ENCODE measurements around the gene FKBP14.

The FKBP14 gene

DNA sequence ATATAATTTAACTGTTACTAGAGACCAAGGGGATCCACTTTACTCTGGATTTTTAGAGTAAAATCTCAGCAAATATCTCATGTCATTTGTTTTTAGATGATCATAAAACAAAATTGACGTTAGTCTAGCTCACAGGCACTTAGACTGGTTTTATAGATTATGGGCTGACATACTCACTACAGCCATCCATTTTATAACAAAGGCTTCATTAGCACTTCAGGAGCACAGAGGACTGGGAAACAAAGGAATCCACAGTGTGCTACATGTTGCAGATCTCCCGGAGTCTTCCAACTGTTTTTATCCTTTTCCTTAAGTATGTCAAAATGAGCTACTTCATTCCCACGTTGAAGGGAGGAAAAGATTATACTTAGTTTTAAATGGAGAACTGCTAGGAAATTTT, 21.0 kb downstream of the FKBP14 start:
- Histone ChIP-seq H3K9ac (ENCODE audit: low read length) (no peak overlapping the region), H3K27ac (ENCODE audit: low read depth, low read length) (no peak overlapping the region), H3K36me3 (ENCODE audit: control insufficient read depth, insufficient read depth, low read length) (no peaks in the 10 kb centered on the region), H3K4me1 (ENCODE audit: control insufficient read depth, insufficient read depth, low read length) (no peaks in the 10 kb centered on the region), H3K4me3 (ENCODE audit: low read length) (no peak overlapping the region), H3K27me3 (ENCODE audit: control insufficient read depth, insufficient read depth, low read length) (no peaks in the 10 kb centered on the region)

DNA sequence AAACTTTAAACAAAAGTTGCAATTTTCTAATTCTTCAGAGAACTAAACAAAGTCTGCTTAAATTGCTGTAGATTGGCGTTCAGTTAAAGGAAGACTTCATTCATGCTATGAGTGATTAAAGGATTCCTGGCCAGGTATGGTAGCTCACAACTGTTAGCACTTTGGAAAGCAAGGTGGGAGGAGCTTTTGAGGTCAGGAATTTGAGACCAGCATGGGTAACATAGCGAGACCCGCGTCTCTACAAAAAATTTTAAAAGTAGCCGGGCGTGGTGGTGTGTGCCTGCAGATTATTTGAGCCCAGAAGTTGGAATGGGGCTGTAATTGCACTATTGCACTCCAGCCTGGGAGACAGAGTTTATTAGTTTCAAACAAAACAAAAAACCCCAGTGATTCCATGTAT, 23.4 kb downstream of the FKBP14 start:
- Histone ChIP-seq H3K4me1 (ENCODE audit: control insufficient read depth, insufficient read depth, low read length) (no peaks in the 10 kb centered on the region), H3K27ac (ENCODE audit: low read depth, low read length) (no peak overlapping the region), H3K36me3 (ENCODE audit: control insufficient read depth, insufficient read depth, low read length) (no peaks in the 10 kb centered on the region), H3K4me3 (ENCODE audit: low read length) (no peak overlapping the region), H3K9ac (ENCODE audit: low read length) (no peak overlapping the region), H3K27me3 (ENCODE audit: control insufficient read depth, insufficient read depth, low read length) (no peaks in the 10 kb centered on the region)

DNA sequence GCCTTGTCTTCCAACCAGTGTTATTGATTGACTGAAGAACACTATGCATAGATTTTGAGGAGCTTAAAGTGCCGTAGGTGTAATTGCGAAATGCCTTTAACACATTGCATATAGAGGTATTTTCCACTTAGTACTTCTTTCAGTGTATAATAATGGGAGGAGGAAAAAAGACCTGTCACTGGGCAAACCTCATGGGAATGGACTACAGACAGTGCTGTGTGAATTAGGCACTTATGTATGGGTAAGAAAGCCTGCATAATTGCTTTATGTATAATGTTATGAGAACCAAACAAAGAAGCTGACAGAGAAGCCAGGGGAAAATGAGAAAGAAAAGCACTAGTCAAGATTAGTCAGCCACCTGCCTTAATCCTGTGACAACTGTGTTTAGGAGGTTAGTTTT, 24.5 kb downstream of the FKBP14 start:
- H3K9ac ChIP-seq (ENCODE audit: low read length): no peak overlapping the region
- H3K27me3 ChIP-seq (ENCODE audit: control insufficient read depth, insufficient read depth, low read length): no peaks in the 10 kb centered on the region
- H3K36me3 ChIP-seq (ENCODE audit: control insufficient read depth, insufficient read depth, low read length): no peaks in the 10 kb centered on the region
- H3K4me1 ChIP-seq (ENCODE audit: control insufficient read depth, insufficient read depth, low read length): no peaks in the 10 kb centered on the region
- no peak overlapping the region for H3K27ac ChIP-seq (ENCODE audit: low read depth, low read length)
- no peak overlapping the region for H3K4me3 ChIP-seq (ENCODE audit: low read length)

DNA sequence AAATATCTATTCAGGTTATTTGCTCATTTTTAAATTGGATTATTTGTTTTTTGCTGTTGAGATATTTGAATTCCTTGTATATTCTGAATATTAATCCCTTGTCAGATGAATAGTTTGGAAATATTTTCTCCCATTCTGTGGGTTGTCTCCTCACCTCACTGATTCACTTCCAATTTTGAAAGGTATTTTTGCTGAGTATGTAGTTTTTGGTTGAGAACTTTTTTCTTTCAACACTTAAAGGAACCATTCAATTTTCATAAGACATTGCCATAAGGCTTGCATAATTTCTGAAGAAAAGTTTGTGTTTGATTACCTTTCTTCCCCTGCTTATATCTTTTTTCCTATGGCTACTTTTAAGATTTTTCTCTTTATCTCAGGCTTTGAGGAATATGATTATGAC, 28.0 kb downstream of the FKBP14 start:
- no peak overlapping the region for H3K9ac ChIP-seq (ENCODE audit: low read length)

DNA sequence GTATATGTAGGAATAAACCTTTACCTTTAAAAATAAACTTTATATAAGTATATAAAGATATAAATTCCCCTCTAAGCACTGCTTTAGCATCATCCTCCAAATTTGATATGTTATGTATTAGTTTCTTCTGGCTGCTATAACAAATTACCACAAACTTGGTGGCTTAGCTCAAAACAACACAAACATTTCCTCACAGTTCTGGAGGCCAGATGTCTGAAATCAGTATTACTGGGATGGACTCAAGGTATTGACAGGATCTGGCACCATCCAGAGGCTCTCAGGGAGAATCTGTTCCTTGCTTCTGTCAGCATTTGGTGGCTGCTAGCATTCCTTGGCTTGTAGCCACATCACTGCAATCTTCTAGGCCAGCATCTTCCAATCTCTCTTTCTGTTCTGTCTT, 30.2 kb downstream of the FKBP14 start:
- H3K4me1 ChIP-seq (ENCODE audit: control insufficient read depth, insufficient read depth, low read length): no peaks in the 10 kb centered on the region

More for the DNA sequence above, 28.0 kb downstream of the FKBP14 start:
- H3K27ac ChIP-seq (ENCODE audit: low read depth, low read length): no peak overlapping the region
- H3K27me3 ChIP-seq (ENCODE audit: control insufficient read depth, insufficient read depth, low read length): no peaks in the 10 kb centered on the region
- H3K4me3 ChIP-seq (ENCODE audit: low read length): no peak overlapping the region
- no peaks in the 10 kb centered on the region for H3K36me3 ChIP-seq (ENCODE audit: control insufficient read depth, insufficient read depth, low read length)
- no peaks in the 10 kb centered on the region for H3K4me1 ChIP-seq (ENCODE audit: control insufficient read depth, insufficient read depth, low read length)

DNA sequence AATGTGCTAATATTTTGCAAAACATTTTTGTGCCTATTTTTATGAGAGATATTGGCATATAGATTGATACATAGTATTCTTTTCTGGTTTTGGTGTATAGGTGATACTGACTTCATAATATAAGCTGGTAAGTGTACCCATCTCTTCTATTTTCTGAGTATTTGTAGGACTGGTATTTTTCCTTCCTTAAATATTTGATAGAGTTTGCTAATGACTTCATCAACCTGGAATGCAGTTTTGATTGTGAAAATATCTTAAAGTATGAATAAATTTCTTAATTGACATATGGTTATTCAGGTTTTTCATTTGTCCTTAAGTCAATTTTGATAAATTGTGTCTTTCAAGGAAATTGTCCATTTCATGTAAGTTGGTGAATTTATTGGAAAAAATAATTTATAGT, 30.9 kb downstream of the FKBP14 start:
- H3K9ac ChIP-seq (ENCODE audit: low read length): no peak overlapping the region
- no peaks in the 10 kb centered on the region for H3K4me1 ChIP-seq (ENCODE audit: control insufficient read depth, insufficient read depth, low read length)
- no peak overlapping the region for H3K4me3 ChIP-seq (ENCODE audit: low read length)
- H3K27me3 ChIP-seq (ENCODE audit: control insufficient read depth, insufficient read depth, low read length): no peaks in the 10 kb centered on the region
- H3K36me3 ChIP-seq (ENCODE audit: control insufficient read depth, insufficient read depth, low read length): no peaks in the 10 kb centered on the region
- no peak overlapping the region for H3K27ac ChIP-seq (ENCODE audit: low read depth, low read length)

More for the DNA sequence above, 30.2 kb downstream of the FKBP14 start:
- Histone ChIP-seq H3K4me3 (ENCODE audit: low read length) (no peak overlapping the region), H3K36me3 (ENCODE audit: control insufficient read depth, insufficient read depth, low read length) (no peaks in the 10 kb centered on the region), H3K9ac (ENCODE audit: low read length) (no peak overlapping the region), H3K27me3 (ENCODE audit: control insufficient read depth, insufficient read depth, low read length) (no peaks in the 10 kb centered on the region), H3K27ac (ENCODE audit: low read depth, low read length) (no peak overlapping the region)

DNA sequence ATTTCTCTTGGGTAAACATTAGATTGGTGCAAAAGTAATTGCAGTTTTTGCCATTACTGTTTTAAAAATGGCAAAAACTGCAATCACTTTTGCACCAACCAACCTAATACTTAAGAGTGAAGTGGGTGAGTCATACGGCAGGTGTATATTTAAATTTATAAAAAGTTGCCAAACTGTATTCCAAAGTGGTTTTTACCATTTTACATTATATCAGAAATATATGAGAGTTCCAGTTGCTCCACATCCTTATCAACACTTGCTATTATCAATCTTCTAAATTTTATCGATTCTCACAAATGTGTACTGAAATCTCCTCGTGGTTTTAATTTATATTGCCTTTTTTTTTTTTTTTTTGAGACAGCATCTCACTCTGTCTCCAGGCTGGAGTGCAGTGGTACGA, 33.4 kb downstream of the FKBP14 start:
- Histone ChIP-seq H3K27ac (ENCODE audit: low read depth, low read length) (no peak overlapping the region), H3K4me3 (ENCODE audit: low read length) (no peak overlapping the region), H3K27me3 (ENCODE audit: control insufficient read depth, insufficient read depth, low read length) (no peaks in the 10 kb centered on the region), H3K4me1 (ENCODE audit: control insufficient read depth, insufficient read depth, low read length) (peaks cover 3% of the 10 kb centered on the region), H3K36me3 (ENCODE audit: control insufficient read depth, insufficient read depth, low read length) (no peaks in the 10 kb centered on the region), H3K9ac (ENCODE audit: low read length) (no peak overlapping the region)

DNA sequence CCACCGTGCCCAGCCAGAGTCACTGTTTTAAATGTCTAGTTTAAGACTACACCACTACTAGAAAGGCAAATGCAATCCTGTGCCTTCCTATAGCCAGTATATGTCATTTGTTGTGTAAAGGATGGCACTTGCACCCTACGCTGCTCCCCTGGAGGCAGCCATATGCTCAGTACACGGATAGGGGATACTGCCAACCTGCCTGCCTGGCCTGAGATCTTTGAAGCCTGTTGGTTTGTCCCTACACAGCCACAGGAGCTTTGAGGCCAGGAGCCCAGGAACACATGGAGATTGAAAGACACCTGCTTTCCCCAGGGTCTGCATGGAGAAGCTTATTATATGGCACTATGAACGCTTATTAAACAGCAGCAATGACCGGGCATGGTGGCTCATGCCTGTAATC, 34.6 kb downstream of the FKBP14 start:
- H3K36me3 ChIP-seq (ENCODE audit: control insufficient read depth, insufficient read depth, low read length): no peaks in the 10 kb centered on the region
- H3K27ac ChIP-seq (ENCODE audit: low read depth, low read length): no peak overlapping the region
- H3K27me3 ChIP-seq (ENCODE audit: control insufficient read depth, insufficient read depth, low read length): no peaks in the 10 kb centered on the region
- peaks cover 3% of the 10 kb centered on the region for H3K4me1 ChIP-seq (ENCODE audit: control insufficient read depth, insufficient read depth, low read length)
- no peak overlapping the region for H3K4me3 ChIP-seq (ENCODE audit: low read length)
- no peak overlapping the region for H3K9ac ChIP-seq (ENCODE audit: low read length)

DNA sequence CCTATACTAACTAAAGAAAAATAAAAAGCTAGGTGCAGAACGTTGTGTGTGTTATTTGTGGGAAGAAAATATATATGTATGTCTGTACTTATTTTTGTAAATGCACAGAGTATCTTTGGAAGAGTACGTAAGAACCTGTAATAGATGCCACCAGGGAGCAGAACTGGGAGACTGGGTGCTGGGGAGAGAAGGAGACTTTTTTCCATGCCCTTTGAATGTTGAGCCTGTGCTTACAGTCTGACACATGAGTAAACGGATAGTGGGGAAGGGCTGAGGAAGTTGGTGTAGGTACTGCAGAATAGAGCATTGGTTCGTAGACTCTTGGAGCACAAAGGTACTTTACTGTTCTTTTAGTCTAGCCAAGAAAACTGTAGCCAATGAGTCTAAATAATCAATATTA, 35.6 kb downstream of the FKBP14 start:
- no peaks in the 10 kb centered on the region for H3K27me3 ChIP-seq (ENCODE audit: control insufficient read depth, insufficient read depth, low read length)
- H3K4me3 ChIP-seq (ENCODE audit: low read length): no peak overlapping the region
- no peak overlapping the region for H3K27ac ChIP-seq (ENCODE audit: low read depth, low read length)
- no peaks in the 10 kb centered on the region for H3K36me3 ChIP-seq (ENCODE audit: control insufficient read depth, insufficient read depth, low read length)
- H3K9ac ChIP-seq (ENCODE audit: low read length): no peak overlapping the region
- peaks cover 3% of the 10 kb centered on the region for H3K4me1 ChIP-seq (ENCODE audit: control insufficient read depth, insufficient read depth, low read length)

DNA sequence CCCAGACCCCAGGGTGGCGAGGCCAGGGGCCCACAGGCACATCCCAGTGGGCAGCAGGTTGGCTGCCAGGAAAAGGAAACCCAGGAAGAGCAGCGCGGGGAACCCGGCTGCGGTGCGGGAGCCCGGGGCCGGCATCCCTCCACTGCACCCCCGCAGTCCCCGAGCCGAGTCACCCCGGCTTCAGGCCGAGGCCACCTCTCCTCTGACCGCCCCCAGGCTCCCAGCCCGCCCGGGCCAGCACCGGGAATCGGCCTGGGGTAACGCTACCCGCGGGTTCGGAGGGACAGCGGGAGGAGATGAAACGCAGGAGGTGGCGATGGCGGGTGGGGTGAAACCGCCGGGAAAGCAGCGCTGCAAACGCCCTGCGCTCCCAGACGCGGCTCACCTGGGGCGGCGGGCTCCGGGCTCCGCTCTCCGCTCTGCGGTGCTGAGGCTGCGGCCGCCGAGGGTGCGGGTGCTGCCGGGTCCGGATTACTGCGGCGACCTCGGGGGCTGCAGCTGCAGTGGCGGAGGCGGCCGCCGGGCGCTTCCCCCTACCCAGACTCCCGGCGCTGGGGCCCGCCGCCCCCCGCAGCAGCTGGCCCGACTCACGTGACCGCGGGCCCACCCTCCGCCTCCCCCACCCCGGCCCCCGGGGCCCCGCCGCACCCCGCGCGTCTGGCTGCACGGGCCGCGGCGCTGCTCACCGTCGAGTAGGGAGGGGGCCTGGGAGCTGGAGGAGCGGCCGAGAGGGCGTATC, 37.1 kb downstream of the FKBP14 start, which contains the start of gene SCRN1:
TSS of gene SCRN1 (minus strand) at position 545 of the 739 bp plus-strand sequence. CDS start 20,734 bp downstream, outside the sequence.
- Histone ChIP-seq H3K27ac (ENCODE audit: low read depth, low read length) (peak within 1 kb of the TSS; percentile 82), H3K27me3 (ENCODE audit: control insufficient read depth, insufficient read depth, low read length) (no peaks in the 10 kb centered on the region), H3K4me1 (ENCODE audit: control insufficient read depth, insufficient read depth, low read length) (peaks cover 3% of the 10 kb centered on the region), H3K36me3 (ENCODE audit: control insufficient read depth, insufficient read depth, low read length) (no peaks in the 10 kb centered on the region), H3K4me3 (ENCODE audit: low read length) (peak within 1 kb of the TSS; percentile 89), H3K9ac (ENCODE audit: low read length) (peak within 1 kb of the TSS; percentile 26)

DNA sequence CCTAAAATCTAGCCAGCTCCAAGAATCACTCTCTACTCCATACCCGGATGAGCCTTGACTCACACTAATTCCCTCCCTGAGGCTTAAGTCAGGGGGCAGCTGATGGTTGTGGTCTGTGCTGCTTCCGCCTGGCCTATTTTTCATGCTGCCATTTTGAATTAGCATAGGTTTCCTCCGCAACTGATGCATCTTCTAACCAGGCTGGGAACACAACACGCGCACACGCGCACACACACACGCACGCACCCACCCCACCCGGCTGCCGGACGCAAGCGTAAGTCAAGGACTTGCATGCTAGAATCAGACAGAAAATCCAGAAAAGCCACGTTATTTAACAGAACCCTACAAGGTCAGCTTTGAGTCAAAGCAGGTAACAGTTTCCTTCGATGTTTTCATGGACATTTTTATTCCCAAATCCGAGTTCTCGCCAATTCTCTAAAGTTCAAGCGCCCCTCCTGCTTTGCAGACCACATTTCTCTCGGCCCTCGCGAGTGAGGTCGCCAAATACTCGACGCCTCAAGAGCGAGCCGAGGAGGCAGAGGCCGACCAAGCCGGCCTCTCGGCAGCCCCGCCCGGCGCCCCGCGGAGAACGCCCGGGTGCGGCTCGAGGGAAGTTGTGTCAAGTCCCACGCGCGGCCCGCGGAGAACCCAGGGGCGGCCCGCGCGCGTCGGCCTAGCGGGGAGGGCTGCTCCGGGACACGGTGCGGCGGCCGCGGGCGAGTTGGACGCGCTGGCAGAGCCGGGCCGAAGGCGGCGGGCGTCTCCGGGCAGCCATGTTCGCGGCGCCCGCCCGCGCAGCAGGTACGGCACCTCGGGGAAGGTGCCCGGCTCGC, 37.9 kb downstream of the FKBP14 start:
- Histone ChIP-seq H3K4me1 (ENCODE audit: control insufficient read depth, insufficient read depth, low read length) (peaks cover 3% of the 10 kb centered on the region), H3K4me3 (ENCODE audit: low read length) (peak overlapping the region; percentile 89), H3K27me3 (ENCODE audit: control insufficient read depth, insufficient read depth, low read length) (no peaks in the 10 kb centered on the region), H3K27ac (ENCODE audit: low read depth, low read length) (peak overlapping the region; percentile 82), H3K36me3 (ENCODE audit: control insufficient read depth, insufficient read depth, low read length) (no peaks in the 10 kb centered on the region), H3K9ac (ENCODE audit: low read length) (no peak overlapping the region)

DNA sequence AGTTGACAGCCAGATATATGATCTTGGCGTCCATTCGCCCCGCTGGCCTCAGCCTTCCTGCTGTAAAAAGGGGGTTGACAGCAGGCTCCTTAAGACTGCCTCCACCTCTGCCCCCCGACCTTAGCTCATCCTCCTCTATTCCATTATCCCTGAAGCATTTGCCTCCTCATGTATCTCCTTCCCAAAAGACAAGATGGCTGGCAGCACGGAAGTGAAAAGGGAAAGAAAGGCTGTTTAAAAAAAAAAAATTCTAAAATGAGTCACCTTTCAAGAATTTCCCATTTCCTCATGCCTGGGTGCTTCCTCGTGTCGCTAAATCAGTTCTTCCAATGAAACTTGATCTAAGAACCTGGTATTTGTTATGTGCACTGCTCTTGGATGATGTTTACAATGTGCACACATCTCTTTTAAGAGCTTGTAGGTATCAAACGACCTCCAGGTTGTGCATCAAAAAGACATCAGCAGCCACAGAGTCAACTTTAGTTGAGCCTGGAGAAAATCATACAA, 38.6 kb downstream of the FKBP14 start:
- no peaks in the 10 kb centered on the region for H3K27me3 ChIP-seq (ENCODE audit: control insufficient read depth, insufficient read depth, low read length)
- H3K4me3 ChIP-seq (ENCODE audit: low read length): peak overlapping the region; percentile 89
- H3K27ac ChIP-seq (ENCODE audit: low read depth, low read length): peak overlapping the region; percentile 82
- peaks cover 3% of the 10 kb centered on the region for H3K4me1 ChIP-seq (ENCODE audit: control insufficient read depth, insufficient read depth, low read length)
- H3K36me3 ChIP-seq (ENCODE audit: control insufficient read depth, insufficient read depth, low read length): no peaks in the 10 kb centered on the region
- H3K9ac ChIP-seq (ENCODE audit: low read length): no peak overlapping the region
